HG02870 (cell line): ENCODE measurements around the gene TMEM235.
"Not testable (repeated sequence)": the region's sequence is repeated elsewhere in the genome, so short reads cannot be mapped to it uniquely, and the experiment has no call there.

Experiments
- ATAC-seq: cut with Tn5 transposase; IDR thresholded peaks from one replicate; pipeline ENCODE4 v1.9.1; 2021; ENCODE audit warnings: mild to moderate bottlenecking, moderate library complexity; ENCODE audit not compliant: unreplicated experiment

The TMEM235 gene

GRCh38 chr17:78214706-78215061, 16.7 kb upstream of the TMEM235 start:
- ATAC-seq, result no peak

DNA sequence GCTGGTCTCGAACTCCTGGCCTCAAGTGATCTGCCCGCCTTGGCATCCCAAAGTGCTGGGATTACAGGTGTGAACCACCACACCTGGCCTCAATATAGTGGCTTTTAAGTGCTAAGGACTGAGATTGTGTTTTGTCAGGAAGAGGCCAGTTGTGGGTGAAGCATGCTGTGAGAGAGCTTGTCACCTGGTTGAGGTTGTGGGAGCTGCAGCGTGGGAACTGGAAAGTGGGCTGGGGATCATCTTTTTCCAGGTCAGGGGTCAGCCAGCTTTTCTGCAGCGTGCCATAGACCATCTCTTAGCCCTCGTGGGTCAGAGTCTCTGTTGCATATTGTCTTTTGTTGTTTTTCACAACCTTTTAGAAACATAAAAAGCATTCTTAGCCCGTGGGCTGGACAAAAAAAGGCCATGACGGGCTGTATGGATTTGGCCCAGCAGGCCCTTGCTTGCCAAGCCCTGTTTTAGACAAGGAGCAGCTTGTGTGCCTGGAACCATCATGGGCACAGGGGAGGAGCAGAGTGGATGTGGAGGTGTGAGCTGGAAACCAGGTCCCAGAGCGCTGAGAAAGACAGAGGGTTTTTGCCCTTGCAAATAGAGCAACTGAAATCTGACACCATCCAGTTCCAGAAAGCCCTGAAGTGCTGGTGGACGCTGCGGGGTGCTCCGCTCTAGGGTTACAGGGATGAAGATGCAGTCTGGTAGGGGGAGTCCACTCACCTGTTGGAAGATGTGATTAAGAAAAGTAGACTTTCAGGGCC, 11.9 kb upstream of the TMEM235 start:
- ATAC-seq, result no peak

- no peak for ATAC-seq
Measured at GRCh38 chr17:78223061-78223460, 8.4 kb upstream of the TMEM235 start.

GRCh38 chr17:78223765-78224164, 7.7 kb upstream of the TMEM235 start:
- ATAC-seq, result no peak

- ATAC-seq, result no peak
Measured at GRCh38 chr17:78224231-78225087, 7.0 kb upstream of the TMEM235 start.

DNA sequence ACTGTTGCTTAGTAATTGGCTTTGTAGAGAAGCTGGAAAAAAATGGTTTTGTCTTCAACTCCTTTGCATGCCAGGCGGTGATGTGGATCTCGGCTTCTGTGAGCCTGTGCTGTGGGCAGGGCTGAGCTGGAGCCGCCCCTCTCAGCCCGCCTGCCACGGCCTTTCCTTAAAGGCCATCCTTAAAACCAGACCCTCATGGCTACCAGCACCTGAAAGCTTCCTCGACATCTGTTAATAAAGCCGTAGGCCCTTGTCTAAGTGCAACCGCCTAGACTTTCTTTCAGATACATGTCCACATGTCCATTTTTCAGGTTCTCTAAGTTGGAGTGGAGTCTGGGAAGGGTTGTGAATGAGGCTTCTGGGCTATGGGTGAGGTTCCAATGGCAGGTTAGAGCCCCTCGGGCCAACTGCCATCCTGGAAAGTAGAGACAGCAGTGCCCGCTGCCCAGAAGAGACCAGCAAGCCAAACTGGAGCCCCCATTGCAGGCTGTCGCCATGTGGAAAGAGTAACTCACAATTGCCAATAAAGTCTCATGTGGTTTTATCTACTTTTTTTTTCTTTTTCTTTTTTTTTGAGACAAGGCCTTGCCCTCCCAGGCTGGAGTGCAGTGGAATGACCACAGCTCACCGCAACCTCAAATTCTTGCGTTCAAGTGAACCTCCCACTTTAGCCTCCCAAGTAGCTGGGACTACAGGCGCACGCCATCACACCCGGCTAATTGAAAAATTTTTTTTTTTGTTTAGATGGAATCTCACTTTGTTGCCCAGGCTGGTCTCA, 6.2 kb upstream of the TMEM235 start:
- no peak for ATAC-seq

GRCh38 chr17:78226055-78226758, 5.2 kb upstream of the TMEM235 start:
- no peak for ATAC-seq

GRCh38 chr17:78226759-78227454, 4.5 kb upstream of the TMEM235 start:
- ATAC-seq, result no peak

DNA sequence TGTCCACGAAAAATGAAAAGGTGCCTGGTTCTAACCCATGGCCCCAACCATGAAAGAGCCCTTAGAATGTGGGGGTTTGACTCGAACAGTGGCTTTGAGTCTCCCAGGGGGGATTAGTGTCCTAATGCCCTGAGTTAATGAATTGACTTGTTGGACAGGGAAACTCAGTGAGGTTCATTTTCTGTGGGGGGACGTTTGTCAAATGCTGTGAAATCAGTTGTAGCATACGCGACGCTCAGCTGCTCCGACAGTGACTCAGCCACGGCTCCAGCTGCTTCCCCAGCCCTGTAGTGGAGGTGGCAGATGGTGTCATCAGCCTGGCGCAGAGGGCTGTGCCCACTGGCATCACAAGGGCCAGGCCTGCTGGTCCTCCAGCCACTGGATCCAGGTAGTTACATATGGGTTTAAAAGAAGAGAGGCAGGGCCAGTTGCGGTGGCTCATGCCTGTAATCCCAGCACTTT, 3.9 kb upstream of the TMEM235 start:
- no peak for ATAC-seq

DNA sequence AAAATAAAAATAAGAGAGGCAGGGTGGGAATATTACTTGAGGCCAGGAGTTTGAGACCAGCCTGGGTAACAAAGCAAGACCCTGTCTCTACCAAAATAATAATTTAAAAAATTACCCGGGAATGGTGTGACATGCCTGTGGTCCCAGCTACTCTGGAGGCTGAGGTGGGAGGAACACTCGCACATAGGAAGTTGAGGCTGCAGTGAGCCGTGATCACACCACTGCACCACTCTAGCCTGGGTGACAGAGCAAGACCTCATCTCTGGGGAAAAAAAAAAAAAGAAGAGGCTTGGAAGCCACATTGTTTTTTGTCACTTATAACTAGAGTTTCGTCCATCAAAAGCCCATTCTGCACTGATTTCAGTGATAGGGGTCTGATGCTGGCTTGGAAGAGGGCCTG, 3.3 kb upstream of the TMEM235 start:
- no peak for ATAC-seq

- no peak for ATAC-seq
Measured at GRCh38 chr17:78230252-78230962, 1.0 kb upstream of the TMEM235 start.

DNA sequence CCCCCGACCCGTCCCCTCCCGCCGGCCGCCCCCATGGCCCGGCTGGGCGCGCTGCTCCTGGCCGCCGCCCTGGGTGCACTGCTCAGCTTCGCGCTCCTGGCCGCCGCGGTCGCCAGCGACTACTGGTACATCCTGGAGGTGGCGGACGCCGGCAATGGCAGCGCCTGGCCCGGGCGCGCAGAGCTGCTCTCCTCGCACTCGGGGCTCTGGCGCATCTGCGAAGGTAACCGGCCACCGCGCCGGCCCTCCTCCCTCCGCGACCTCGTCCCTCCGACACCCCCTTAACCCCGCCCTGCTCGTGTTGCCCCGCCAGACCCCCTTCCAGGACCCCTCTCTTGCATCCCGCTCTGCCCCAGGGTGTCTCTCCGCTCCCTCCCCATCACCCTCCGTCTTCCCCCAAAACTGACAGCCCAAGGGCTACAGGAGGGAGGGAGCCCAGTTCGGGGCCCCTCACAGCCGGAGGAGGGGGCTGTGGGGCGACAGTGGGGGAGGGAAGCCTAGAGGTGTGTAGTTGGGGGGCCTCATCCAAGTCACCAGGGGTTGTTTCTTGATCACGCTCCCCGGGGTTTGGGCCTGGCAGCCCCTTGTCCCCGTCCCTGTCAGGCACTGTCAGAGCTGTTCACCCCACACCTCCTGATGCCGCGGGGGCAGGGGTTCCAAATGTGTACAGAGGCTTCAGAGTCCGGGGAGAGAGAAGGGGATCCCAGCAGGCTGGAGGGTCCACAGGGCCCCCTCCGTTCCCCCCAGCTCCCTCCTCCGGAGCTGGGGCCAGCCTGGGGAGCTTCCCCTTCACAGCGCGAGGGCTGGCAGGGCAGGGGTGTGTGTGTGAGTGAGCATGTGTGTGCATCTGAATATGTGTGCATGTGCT, 794 bp downstream of the TMEM235 start:
- no peak for ATAC-seq

GRCh38 chr17:78232859-78233173, 1.4 kb downstream of the TMEM235 start:
- no peak for ATAC-seq

GRCh38 chr17:78233678-78234077, 2.2 kb downstream of the TMEM235 start:
- no peak for ATAC-seq

GRCh38 chr17:78234261-78234865, 2.9 kb downstream of the TMEM235 start:
- no peak for ATAC-seq

- ATAC-seq, result not testable (repeated sequence)
Measured at GRCh38 chr17:78235022-78235421, 3.6 kb downstream of the TMEM235 start.

GRCh38 chr17:78235885-78236284, 4.5 kb downstream of the TMEM235 start:
- no peak for ATAC-seq

DNA sequence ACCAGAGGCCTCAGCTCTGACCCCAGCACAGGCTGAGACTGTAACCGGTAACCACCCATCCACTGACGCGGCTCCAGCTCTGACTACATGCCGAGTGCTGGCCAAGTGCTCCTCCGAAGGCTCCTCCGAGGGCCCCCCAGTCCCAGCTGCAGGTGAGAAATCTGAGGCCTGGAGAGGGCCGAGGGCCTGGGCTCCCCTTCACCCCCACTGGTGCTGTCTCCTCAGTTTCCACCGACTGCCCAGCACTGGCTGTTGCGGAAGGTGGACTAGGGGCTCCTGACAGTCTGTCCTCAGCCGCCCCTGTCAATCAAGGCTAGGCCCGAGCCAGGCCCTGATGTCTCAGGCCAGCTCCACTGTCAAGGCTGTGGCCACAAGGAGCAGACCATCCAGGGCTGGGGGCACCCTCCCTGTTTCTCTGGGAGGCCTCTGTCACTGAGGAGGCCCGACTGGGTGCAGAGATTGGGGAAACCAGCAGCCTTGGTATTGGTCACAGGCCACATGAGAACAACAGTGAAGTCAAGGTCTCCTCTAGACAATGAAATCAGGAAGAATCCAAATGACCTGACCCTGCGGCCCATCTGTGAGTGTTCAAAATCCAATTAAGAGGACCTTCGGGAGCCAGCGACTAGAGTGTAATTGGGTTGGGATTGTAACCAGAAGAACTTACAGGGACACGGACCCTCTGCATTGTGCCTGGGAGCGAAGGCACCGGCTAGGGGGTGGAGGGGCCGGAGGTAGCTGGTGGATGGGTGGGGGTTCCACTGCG, 5.1 kb downstream of the TMEM235 start:
- no peak for ATAC-seq
